Activated naive CD4-positive, alpha-beta T cell treated with anti-CD3 and anti-CD28 coated beads, Interleukin-2, amount 50 U/mL, for 24 hours (primary cell): ENCODE data around the gene SLC7A1.

Source experiments
- H3K27ac Mint-ChIP-seq: one replicate; pipeline ENCODE4 v1.8.0; 2021; ENCODE audit warnings: mild to moderate bottlenecking, mixed read lengths
- H3K27me3 Mint-ChIP-seq: one replicate; pipeline ENCODE4 v1.8.0; 2021; ENCODE audit warnings: mixed read lengths
- H3K36me3 Mint-ChIP-seq: one replicate; pipeline ENCODE4 v1.8.0; 2021; ENCODE audit warnings: mixed read lengths
- H3K4me1 Mint-ChIP-seq: one replicate; pipeline ENCODE4 v1.8.0; 2021; ENCODE audit warnings: mixed read lengths
- H3K4me3 Mint-ChIP-seq: one replicate; pipeline ENCODE4 v1.8.0; 2021; ENCODE audit warnings: mild to moderate bottlenecking, mixed read lengths
- H3K9me3 Mint-ChIP-seq: one replicate; pipeline ENCODE4 v1.8.0; 2021; ENCODE audit warnings: mixed read lengths

SLC7A1 gene

GRCh38 chr13:29547153-29547552 lies 48.3 kb downstream of the SLC7A1 start:
- Mint-ChIP-seq H3K27me3 (no peaks in the 10 kb centered on the region), H3K4me1 (peaks cover 49% of the 10 kb centered on the region), H3K9me3 (no peaks in the 10 kb centered on the region), H3K4me3 (no peak overlapping the region), H3K27ac (no peak overlapping the region), H3K36me3 (peaks cover 20% of the 10 kb centered on the region)

- Mint-ChIP-seq H3K36me3 (peaks cover 18% of the 10 kb centered on the region), H3K4me1 (peaks cover 50% of the 10 kb centered on the region), H3K4me3 (no peak overlapping the region), H3K27ac (no peak overlapping the region), H3K27me3 (no peaks in the 10 kb centered on the region), H3K9me3 (no peaks in the 10 kb centered on the region)
Measured at GRCh38 chr13:29546662-29547061, 48.8 kb downstream of the SLC7A1 start.

DNA sequence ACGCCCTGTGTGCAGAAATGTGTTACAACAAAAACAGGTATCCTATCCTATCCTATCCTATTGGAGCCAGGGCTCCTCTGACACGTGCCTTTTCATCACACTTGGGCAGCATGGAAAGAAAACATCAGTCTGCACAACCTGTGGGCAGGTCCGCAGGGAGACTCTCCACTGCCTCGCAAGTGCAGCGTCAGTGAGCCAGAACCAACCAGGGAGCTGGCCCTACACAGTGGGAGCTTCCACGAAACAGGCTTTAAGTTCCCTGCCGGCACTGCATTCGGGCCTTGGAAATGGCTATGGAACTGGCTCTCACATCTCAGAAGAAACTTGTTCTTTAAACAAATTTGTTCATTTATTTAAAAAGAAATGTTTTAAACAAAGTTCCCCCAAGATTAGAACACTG lies 49.5 kb downstream of the SLC7A1 start:
- no peak overlapping the region for H3K4me3 Mint-ChIP-seq
- no peaks in the 10 kb centered on the region for H3K27me3 Mint-ChIP-seq
- peaks cover 54% of the 10 kb centered on the region for H3K4me1 Mint-ChIP-seq
- H3K36me3 Mint-ChIP-seq: peaks cover 20% of the 10 kb centered on the region
- H3K27ac Mint-ChIP-seq: no peak overlapping the region
- H3K9me3 Mint-ChIP-seq: no peaks in the 10 kb centered on the region

DNA sequence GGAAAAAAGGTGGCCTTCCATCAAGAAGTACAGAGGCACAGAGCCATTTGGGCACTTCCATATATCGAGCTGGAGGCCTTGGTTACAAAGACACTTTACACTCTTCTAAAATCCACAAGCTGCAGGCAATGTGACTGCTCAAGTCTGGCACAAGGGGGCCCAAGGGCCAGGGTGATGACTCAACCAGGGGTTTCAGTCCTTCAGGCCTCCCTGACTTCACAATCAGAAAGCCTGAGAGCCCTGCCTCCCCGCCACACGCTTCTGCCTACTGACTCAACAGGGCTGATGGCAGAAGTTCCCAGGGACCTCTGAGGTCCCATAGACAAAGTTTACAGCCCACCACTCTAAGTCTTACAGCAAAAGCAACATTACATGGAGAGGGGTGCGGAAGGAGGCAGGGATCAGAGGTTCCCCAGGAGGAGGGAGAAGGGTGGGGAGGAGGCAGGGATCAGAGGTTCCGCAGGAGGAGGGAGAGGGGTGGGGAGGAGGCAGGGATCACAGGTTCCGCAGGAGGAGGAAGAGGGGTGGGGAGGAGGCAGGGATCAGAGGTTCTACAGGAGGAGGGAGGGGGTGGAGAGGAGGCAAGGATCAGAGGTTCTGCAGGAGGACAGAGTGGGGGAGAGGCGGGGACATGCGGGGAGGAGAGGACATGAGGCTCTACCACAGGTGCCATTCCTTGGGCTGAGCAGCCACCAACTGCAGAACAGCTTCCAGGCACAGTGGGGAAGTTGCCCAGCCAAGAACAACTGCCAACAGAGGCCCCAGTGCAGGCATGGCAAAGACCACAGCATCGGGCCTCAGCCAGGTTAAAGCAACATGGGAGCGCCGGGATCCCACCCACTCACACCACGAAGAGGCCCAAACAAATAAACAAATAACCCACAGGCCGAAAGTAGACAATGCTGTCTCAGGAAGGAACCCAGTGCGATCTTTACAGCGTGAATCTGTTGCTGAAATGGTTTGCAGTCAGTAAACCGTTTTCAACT lies 52.0 kb downstream of the SLC7A1 start:
- Mint-ChIP-seq H3K27me3 (no peaks in the 10 kb centered on the region), H3K9me3 (no peaks in the 10 kb centered on the region), H3K4me3 (no peak overlapping the region), H3K4me1 (peaks cover 54% of the 10 kb centered on the region), H3K36me3 (peaks cover 14% of the 10 kb centered on the region), H3K27ac (peak overlapping the region; percentile 79)

- Mint-ChIP-seq H3K27me3 (no peaks in the 10 kb centered on the region), H3K4me3 (peak overlapping the region; percentile 36), H3K36me3 (peaks cover 15% of the 10 kb centered on the region), H3K27ac (no peak overlapping the region), H3K4me1 (peaks cover 53% of the 10 kb centered on the region), H3K9me3 (no peaks in the 10 kb centered on the region)
Measured at GRCh38 chr13:29542381-29542780, 53.1 kb downstream of the SLC7A1 start.

DNA sequence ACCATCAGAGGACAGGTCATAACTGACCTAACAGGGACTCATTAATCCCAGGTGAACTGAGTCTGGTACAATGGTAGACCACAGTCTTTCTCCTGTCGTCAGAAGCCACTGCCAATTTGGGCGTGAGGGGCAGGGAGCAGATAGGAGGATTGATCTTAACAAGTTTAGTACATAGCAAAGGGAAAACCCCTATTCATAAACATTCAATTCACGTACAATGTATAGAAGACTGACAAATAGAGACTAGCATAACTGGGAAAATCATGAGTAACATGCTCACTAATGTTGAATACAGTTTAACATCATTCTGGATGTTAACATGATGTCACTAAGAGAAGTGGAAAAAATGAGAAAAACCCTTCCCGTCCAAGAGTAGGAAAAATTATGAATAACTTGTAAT lies 54.1 kb downstream of the SLC7A1 start:
- H3K4me3 Mint-ChIP-seq: no peak overlapping the region
- peak overlapping the region; percentile 73 for H3K27ac Mint-ChIP-seq
- H3K4me1 Mint-ChIP-seq: peaks cover 47% of the 10 kb centered on the region
- H3K9me3 Mint-ChIP-seq: no peaks in the 10 kb centered on the region
- no peaks in the 10 kb centered on the region for H3K27me3 Mint-ChIP-seq
- peaks cover 13% of the 10 kb centered on the region for H3K36me3 Mint-ChIP-seq

- Mint-ChIP-seq H3K9me3 (no peaks in the 10 kb centered on the region), H3K36me3 (peaks cover 13% of the 10 kb centered on the region), H3K4me3 (no peak overlapping the region), H3K27ac (no peak overlapping the region), H3K4me1 (peaks cover 44% of the 10 kb centered on the region), H3K27me3 (no peaks in the 10 kb centered on the region)
Measured at GRCh38 chr13:29540799-29541198, 54.7 kb downstream of the SLC7A1 start.

GRCh38 chr13:29540334-29540733 lies 55.2 kb downstream of the SLC7A1 start:
- Mint-ChIP-seq H3K36me3 (peaks cover 13% of the 10 kb centered on the region), H3K9me3 (no peaks in the 10 kb centered on the region), H3K4me3 (no peak overlapping the region), H3K4me1 (peaks cover 40% of the 10 kb centered on the region), H3K27ac (no peak overlapping the region), H3K27me3 (no peaks in the 10 kb centered on the region)

DNA sequence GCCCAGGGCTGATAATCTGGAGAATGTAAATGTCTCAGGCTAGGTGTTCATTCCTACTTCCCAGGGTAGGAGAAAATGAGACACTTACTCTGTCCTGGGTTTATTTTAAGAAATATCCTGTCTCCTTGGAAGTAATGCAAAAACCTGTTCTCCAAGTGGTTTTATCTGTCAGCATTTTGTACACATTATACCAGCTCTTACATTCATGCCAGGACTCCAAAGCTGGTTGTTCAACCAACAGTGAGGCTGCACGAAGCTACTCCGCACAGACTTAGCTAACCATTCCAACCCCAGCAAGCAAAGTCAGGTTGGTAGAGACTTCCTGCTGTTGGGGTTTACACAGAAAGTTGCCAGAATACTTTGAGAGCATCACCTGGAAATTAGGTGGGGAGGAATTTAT lies 55.6 kb downstream of the SLC7A1 start:
- no peak overlapping the region for H3K27ac Mint-ChIP-seq
- peaks cover 13% of the 10 kb centered on the region for H3K36me3 Mint-ChIP-seq
- H3K4me3 Mint-ChIP-seq: no peak overlapping the region
- peaks cover 37% of the 10 kb centered on the region for H3K4me1 Mint-ChIP-seq
- H3K9me3 Mint-ChIP-seq: no peaks in the 10 kb centered on the region
- H3K27me3 Mint-ChIP-seq: no peaks in the 10 kb centered on the region

DNA sequence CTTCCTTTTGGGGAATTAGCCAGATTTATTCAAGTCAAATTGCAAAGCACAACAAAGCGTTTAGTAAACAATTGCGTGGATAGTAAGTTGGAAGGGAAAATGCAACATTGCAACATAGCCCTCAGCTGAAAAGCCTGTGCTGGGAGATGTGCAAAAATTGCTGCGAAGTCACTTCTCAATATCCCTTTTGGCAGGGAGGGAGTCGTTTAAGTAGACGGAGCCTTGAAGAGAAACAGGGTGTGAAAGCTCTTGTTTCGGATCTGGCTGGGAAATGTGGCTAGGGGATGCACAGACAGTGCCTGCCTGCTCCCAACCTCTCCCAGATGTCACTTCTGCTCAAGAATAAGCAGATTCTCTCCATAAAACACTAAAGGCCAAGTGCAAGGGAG lies 56.8 kb downstream of the SLC7A1 start:
- H3K27me3 Mint-ChIP-seq: no peaks in the 10 kb centered on the region
- no peaks in the 10 kb centered on the region for H3K9me3 Mint-ChIP-seq
- H3K4me1 Mint-ChIP-seq: peaks cover 34% of the 10 kb centered on the region
- peaks cover 15% of the 10 kb centered on the region for H3K36me3 Mint-ChIP-seq
- H3K4me3 Mint-ChIP-seq: no peak overlapping the region
- peak overlapping the region; percentile 64 for H3K27ac Mint-ChIP-seq

GRCh38 chr13:29537736-29538651 lies 57.5 kb downstream of the SLC7A1 start:
- peak overlapping the region; percentile 64 for H3K27ac Mint-ChIP-seq

GRCh38 chr13:29536853-29537252 lies 58.6 kb downstream of the SLC7A1 start:
- peaks cover 21% of the 10 kb centered on the region for H3K4me1 Mint-ChIP-seq
- no peaks in the 10 kb centered on the region for H3K9me3 Mint-ChIP-seq
- no peak overlapping the region for H3K27ac Mint-ChIP-seq
- H3K4me3 Mint-ChIP-seq: no peak overlapping the region
- H3K27me3 Mint-ChIP-seq: no peaks in the 10 kb centered on the region
- peaks cover 18% of the 10 kb centered on the region for H3K36me3 Mint-ChIP-seq

More at GRCh38 chr13:29537736-29538651, 57.5 kb downstream of the SLC7A1 start:
- Mint-ChIP-seq H3K36me3 (peaks cover 16% of the 10 kb centered on the region), H3K4me3 (no peak overlapping the region), H3K27me3 (no peaks in the 10 kb centered on the region), H3K4me1 (peaks cover 28% of the 10 kb centered on the region), H3K9me3 (no peaks in the 10 kb centered on the region)

DNA sequence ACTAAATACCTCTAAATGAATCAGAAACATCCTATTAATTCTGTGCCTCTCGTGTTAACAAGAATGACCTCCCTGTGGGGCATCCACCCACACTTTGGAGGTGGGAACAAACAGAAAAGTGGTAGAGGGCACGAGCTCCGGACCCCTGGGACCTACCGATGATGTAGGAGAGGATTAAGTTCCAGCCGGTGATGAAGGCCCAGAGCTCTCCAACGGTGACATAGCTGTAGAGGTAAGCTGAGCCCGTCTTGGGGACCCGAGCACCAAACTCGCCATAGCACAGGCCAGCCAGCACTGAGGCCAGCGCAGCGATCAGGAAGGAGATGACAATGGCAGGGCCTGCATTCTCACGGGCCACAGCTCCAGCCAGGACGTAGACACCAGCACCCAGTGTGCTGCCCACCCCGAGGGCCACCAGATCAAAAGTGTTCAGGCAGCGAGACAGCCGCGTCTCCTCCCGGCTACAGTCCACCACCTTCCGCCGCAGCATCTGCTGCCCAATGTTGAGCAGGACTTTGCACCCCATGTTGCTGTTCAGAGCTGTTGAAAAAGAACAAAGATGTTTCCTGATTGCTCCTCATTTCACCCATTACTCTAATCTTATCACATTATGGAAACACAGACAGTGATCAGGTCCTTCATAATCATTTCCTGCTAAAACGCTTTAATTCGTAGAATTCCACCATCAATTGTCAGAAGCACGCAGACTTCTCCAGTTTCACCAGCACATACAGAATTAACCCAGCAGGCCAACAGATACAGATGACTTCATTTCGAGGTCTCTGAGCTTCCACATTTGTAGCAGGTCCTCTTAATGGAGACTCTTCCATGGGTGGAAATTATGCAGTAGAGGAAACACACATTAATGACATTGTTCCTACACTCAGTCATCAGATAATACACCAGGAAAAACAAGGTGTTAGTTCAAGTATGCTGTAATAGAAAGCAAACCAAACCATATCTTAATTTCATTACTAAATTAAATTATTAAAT lies 59.5 kb downstream of the SLC7A1 start:
- Mint-ChIP-seq H3K4me1 (peaks cover 14% of the 10 kb centered on the region), H3K27me3 (no peaks in the 10 kb centered on the region), H3K27ac (no peak overlapping the region), H3K4me3 (no peak overlapping the region), H3K36me3 (peaks cover 13% of the 10 kb centered on the region), H3K9me3 (no peaks in the 10 kb centered on the region)

DNA sequence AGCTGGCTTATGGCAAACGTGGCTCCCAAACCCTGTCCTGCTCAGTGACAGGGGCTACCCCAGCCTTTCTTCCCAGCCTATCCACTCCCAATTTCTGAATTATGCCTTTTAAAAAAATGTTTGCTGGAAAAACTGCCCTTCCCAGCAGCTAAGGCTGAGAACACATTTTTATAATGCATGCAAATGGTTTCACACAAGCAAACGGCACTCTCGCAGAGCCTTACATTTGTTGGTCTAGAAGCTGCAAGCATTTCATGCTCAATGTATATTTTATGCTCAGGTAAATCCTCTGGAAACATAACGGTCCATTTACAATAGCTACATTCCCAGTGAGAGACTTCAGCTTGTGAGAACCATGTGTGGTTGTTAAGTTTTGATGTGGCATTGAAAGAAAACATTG lies 61.4 kb downstream of the SLC7A1 start:
- H3K4me1 Mint-ChIP-seq: peaks cover 9% of the 10 kb centered on the region

GRCh38 chr13:29532821-29533220 lies 62.7 kb downstream of the SLC7A1 start:
- Mint-ChIP-seq H3K27ac (no peak overlapping the region), H3K9me3 (no peaks in the 10 kb centered on the region), H3K36me3 (peaks cover 20% of the 10 kb centered on the region), H3K4me1 (peaks cover 2% of the 10 kb centered on the region), H3K27me3 (no peaks in the 10 kb centered on the region), H3K4me3 (no peak overlapping the region)

More for the DNA sequence above, 61.4 kb downstream of the SLC7A1 start:
- Mint-ChIP-seq H3K36me3 (peaks cover 21% of the 10 kb centered on the region), H3K9me3 (no peaks in the 10 kb centered on the region), H3K4me3 (no peak overlapping the region), H3K27ac (no peak overlapping the region), H3K27me3 (no peaks in the 10 kb centered on the region)
